Tibial nerve (tissue), 4 donors: ENCODE measurements around the gene ARHGAP15.

Experiments used
- CTCF ChIP-seq, 5 experiments: fragments of 200-600 bp in 3 of 5; fragments of 450-650 bp in 2 of 5; sonication (generic) in 3 of 5; IDR thresholded peaks; one replicate each; pipeline ENCODE4 v1.5.1; 2016 to 2019; ENCODE audit warnings: antibody characterized with exemption in 5 of 5, mild to moderate bottlenecking in 3 of 5, moderate library complexity in 2 of 5
- EP300 ChIP-seq, 2 donors: sonication (generic); formaldehyde crosslinking; IDR thresholded peaks; one replicate each; pipeline ENCODE4 v1.6.1; 2017; ENCODE audit warnings: antibody characterized with exemption in 2 of 2, mild to moderate bottlenecking in 1 of 2
- POLR2A ChIP-seq, 2 donors: fragments of 450-650 bp; IDR thresholded peaks; one replicate each; pipeline ENCODE4 v1.6.1; 2017; ENCODE audit warnings: antibody characterized with exemption in 2 of 2, mild to moderate bottlenecking in 2 of 2, moderate library complexity in 2 of 2

- TF ChIP-seq CTCF (IDR thresholded peaks at IDR 0.05) (no peak), EP300 (IDR thresholded peaks at IDR 0.05) (no peak), POLR2A (IDR thresholded peaks at IDR 0.05) (no peak)
Measured at GRCh38 chr2:143611336-143611735, 482.1 kb downstream of the ARHGAP15 start.
